Measurements from ENCODE around the gene FABP6. TPM values are rescaled to one million over a fixed set of nuclear protein-coding genes. Genes with fewer than 3 reads are reported as not detected.

Gene FABP6
- total RNA-seq, 2 experiments from 2014 or later: not detected

- no peaks in the 10 kb centered on the region for H3K36me3 Mint-ChIP-seq (ENCODE audit: low read depth)
- no peak overlapping the region for H3K4me3 Mint-ChIP-seq
- no peak overlapping the region for H3K27ac Mint-ChIP-seq
- no peaks in the 10 kb centered on the region for H3K9me3 Mint-ChIP-seq
- no peak for DNase-seq
- H3K4me1 Mint-ChIP-seq (ENCODE audit: low read depth): no peaks in the 10 kb centered on the region
- intact Hi-C loops (cut with micrococcal nuclease): no loop called here
- no peaks in the 10 kb centered on the region for H3K27me3 Mint-ChIP-seq (ENCODE audit: low read depth)
- CTCF ChIA-PET: no interaction called here
Measured at GRCh38 chr5:160252916-160253315, 23.6 kb downstream of the FABP6 start.

DNA sequence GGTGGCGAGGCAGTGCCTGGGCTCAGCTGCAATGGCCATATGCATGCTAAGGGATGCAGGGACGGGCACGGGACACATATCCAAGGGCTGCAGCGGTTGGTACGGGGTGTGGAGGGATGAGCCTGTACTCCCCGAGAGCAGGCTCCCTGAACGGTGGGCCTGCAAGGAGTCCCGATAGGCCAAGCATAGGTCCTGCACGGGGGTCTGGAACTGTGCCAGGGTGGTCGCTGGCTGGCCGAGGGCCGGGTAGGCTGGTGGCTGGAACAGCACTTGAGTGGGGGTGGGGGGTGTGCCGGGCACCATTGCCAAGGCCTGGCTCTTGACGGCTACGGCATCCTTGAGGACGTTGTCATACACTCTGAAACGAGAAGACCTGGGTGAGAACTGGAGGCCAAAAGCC is 24.1 kb downstream of the FABP6 start:
- Mint-ChIP-seq H3K27ac (no peak overlapping the region), H3K27me3 (ENCODE audit: low read depth) (no peaks in the 10 kb centered on the region), H3K36me3 (ENCODE audit: low read depth) (no peaks in the 10 kb centered on the region), H3K9me3 (no peaks in the 10 kb centered on the region), H3K4me1 (ENCODE audit: low read depth) (no peaks in the 10 kb centered on the region), H3K4me3 (no peak overlapping the region)
- CTCF ChIA-PET: no interaction called here
- DNase-seq: no peak
- intact Hi-C loops (cut with micrococcal nuclease): no loop called here

DNA sequence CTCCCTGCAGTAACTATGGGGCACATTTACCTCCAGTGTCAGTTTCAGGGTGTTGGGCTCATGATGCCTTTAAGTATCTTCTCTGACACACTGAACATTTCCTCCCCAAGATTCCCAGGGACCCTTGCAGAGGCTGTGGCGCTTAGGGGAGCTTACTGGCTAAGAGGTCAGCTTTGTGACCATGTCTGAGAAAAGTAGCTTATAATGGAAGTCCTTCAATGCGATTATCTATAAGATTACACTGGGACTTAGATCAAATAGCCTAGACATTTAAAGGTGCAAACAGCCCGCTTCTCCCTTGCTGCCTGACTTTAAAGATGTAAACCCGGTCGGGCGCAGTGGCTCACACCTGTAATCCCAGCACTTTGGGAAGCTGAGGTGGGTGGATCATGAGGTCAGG is 25.4 kb downstream of the FABP6 start:
- Mint-ChIP-seq H3K4me3 (no peak overlapping the region), H3K4me1 (ENCODE audit: low read depth) (no peaks in the 10 kb centered on the region), H3K9me3 (no peaks in the 10 kb centered on the region), H3K36me3 (ENCODE audit: low read depth) (no peaks in the 10 kb centered on the region), H3K27ac (no peak overlapping the region), H3K27me3 (ENCODE audit: low read depth) (no peaks in the 10 kb centered on the region)
- CTCF ChIA-PET: no interaction called here
- no peak for DNase-seq
- intact Hi-C loops (cut with micrococcal nuclease): no loop called here

DNA sequence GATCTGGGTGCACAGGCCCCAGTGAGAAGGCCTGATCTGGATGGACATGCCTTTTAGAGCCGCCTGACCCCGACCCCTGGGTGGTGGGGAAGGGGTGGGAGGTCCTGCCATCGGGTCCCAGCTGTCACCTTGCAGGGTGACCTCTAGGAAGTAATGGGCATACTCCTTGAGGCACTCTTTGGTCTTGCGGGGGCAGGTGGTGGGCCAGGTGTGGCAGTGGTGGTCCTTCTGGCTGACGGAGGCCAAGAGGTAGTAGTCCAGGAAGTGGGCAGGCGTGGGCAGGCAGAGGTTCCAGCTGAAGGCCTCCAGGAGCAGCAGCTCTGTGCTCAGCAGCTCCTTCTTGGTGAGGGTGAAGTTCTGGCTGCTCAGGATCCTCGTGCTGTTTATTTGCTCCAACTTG is 30.0 kb downstream of the FABP6 start:
- intact Hi-C loops (cut with micrococcal nuclease): no loop called here
- Mint-ChIP-seq H3K27ac (no peak overlapping the region), H3K27me3 (ENCODE audit: low read depth) (peaks cover 12% of the 10 kb centered on the region), H3K4me3 (no peak overlapping the region), H3K9me3 (no peaks in the 10 kb centered on the region), H3K4me1 (ENCODE audit: low read depth) (no peaks in the 10 kb centered on the region), H3K36me3 (ENCODE audit: low read depth) (no peaks in the 10 kb centered on the region)
- no peak for DNase-seq
- CTCF ChIA-PET: no interaction called here

DNA sequence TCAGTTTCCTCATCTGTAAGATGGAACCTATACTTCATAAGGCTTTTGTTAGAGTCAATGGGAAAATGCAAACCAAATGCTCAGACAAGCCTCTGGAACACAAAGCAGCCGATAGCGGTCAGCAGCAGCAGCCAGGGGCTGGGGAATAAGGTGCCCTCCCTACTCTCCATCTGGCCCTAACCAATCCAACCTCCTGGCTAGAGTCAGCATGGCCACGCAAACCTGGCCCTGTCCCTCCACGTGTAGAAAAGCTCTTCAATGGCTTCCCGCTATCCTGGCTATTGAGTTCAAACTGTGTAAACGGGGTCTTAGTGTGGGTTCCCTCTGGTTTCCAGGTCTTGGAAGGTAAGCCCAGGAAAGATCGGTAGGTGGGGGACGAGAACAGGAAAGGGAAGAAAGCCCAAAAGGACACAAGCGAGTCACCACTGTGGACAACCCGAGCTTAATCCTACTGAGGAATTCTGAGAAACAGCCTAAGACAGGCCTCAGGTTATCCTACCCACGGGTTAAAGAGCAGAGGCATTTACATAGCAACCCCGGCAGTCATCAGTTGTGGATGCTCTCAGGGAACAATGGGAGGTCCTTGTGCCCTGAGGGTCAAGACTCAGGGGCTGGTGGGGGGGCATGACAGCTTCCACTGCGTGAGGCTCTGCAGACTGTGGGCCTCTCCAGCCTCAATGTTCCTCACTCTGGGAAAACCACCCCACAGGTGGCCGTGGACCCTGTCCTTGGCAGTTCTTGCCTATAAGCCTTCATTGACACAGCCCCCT is 30.9 kb downstream of the FABP6 start:
- H3K27ac Mint-ChIP-seq: no peak overlapping the region
- CTCF ChIA-PET: interaction anchor here (0.6 kb wide), 1 partner anchor 84 kb away, joined by 4 read pairs; no protein-coding TSS in a partner anchor
- intact Hi-C loops (cut with micrococcal nuclease): loop anchor here (5.0 kb wide), 1 partner anchor 87 kb away; no protein-coding TSS in a partner anchor
- H3K9me3 Mint-ChIP-seq: no peaks in the 10 kb centered on the region
- H3K27me3 Mint-ChIP-seq (ENCODE audit: low read depth): peaks cover 12% of the 10 kb centered on the region
- no peak for DNase-seq
- no peaks in the 10 kb centered on the region for H3K36me3 Mint-ChIP-seq (ENCODE audit: low read depth)
- no peak overlapping the region for H3K4me3 Mint-ChIP-seq
- no peaks in the 10 kb centered on the region for H3K4me1 Mint-ChIP-seq (ENCODE audit: low read depth)

DNA sequence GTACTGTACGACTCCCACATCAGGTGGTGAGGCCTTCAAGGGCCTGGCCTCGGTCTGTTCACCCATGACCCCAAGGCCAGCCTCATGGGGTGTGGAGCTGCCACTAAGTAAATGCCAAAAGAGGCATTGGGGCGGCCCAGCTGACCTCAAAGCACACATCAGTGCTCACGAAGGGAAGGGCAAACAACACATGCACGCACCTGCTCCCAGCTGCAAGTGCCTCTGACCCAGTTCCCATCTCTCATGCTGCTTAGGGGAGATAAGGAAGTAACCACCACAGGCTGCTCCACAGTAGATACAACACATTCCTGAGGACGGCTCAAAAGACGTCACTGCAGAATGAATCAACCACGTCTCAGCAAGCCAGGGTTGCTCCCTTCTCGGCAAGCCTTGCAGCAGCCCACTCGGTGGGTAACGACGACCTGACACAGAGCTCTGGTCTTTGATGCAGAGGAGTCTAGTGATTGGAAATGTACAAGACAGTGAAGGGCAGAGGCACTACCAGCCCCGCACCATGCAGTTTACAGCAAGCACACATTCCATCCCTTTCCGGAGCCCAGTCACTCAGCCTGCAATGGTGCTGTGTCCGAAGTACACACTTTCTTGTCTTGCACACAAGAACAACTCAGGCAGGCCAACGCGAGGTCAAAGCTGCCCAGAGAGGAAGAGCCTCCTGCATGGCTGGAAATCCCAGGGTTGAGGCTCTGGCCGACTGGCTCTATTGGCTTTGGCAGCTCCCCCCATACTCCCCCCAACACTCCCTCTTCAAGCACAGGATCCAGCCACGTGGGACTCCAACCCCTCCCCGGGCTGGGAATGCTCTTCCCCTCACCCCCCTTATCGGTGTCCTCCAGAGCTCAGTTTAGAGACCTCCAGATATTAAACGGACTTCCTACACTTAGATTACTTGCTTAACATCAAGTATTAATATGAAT is 31.8 kb downstream of the FABP6 start:
- no peak overlapping the region for H3K4me3 Mint-ChIP-seq
- no peaks in the 10 kb centered on the region for H3K9me3 Mint-ChIP-seq
- peaks cover 12% of the 10 kb centered on the region for H3K27me3 Mint-ChIP-seq (ENCODE audit: low read depth)
- DNase-seq: no peak
- intact Hi-C loops (cut with micrococcal nuclease): loop anchor here (5.0 kb wide), 1 partner anchor 86 kb away; no protein-coding TSS in a partner anchor
- no peaks in the 10 kb centered on the region for H3K36me3 Mint-ChIP-seq (ENCODE audit: low read depth)
- CTCF ChIA-PET: no interaction called here
- no peak overlapping the region for H3K27ac Mint-ChIP-seq
- H3K4me1 Mint-ChIP-seq (ENCODE audit: low read depth): no peaks in the 10 kb centered on the region

DNA sequence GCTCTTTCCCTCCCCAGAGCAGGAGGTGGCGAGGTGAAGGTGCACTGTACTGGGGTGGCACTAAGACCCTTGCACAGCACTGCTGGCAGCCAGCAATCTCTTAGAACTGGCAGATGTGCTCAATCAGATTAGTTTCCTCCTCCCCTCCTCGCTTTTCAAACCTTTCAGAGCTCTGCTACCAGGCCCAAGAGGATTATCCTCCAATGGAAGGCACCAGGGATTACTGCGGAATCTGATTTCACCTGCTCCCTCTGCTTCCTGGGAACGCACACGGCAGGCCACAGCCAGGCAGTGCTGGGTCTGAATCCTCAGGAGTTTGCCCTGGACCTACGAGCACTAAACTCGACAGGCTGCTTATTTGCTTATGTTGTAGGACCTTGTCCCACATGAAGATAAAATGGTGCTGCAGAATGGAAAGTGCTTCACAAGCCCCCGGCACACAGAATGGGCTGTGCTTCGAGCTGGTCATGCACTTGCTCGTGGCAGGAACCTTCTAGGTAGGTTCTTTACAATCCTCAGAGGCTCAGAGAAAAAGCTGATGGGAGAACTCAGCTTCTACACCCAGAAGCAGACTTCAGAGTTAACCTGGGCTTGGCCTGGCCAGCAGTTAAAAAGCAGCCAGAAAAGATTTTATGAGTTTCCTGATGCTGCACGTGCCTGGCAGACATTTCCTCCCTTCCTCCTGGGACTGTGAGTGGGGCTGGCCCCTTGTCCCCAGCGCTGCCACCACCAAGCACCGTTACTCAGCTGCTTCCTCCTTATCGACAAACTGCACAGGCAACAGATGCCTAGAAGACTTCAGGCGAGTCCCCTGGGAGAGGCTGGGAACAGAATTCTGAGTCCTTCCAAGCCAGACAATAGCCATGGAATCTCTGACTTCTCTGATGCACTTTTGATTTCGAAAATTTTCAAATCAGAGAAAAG is 33.1 kb downstream of the FABP6 start:
- intact Hi-C loops (cut with micrococcal nuclease): loop anchor here (5.0 kb wide), 1 partner anchor 85 kb away; no protein-coding TSS in a partner anchor
- Mint-ChIP-seq H3K9me3 (no peaks in the 10 kb centered on the region), H3K4me3 (no peak overlapping the region), H3K27ac (no peak overlapping the region), H3K27me3 (ENCODE audit: low read depth) (peaks cover 12% of the 10 kb centered on the region), H3K36me3 (ENCODE audit: low read depth) (no peaks in the 10 kb centered on the region), H3K4me1 (ENCODE audit: low read depth) (no peaks in the 10 kb centered on the region)
- CTCF ChIA-PET: no interaction called here
- no peak for DNase-seq

GRCh38 chr5:160263326-160263855 is 34.1 kb downstream of the FABP6 start:
- H3K27me3 Mint-ChIP-seq (ENCODE audit: low read depth): peaks cover 12% of the 10 kb centered on the region
- intact Hi-C loops (cut with micrococcal nuclease): loop anchor here (5.0 kb wide), 1 partner anchor 84 kb away; no protein-coding TSS in a partner anchor
- H3K9me3 Mint-ChIP-seq: no peaks in the 10 kb centered on the region

DNA sequence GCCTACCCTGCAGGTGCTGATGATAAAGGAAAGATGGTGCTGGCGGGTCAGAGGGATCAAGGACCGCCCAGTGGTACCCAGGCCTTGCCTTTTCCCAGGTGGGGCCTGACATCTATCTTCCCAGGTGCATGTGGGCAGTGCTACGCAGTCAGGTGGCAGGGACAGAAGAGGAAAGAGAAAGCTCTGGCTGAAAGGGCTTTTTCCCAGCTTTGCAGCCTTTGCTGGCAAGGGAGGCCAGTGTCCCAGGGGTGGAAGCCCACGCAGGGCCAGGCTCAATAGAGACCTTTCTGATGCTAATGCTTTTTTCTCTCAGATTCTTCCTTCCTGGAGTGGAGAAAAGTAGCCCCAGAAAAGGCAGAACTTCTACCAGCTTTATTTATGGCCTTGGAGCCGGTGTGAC is 36.7 kb downstream of the FABP6 start:
- no peak overlapping the region for H3K27ac Mint-ChIP-seq
- CTCF ChIA-PET: interaction anchor here (0.6 kb wide), 1 partner anchor 35 kb away, joined by 3 read pairs; no protein-coding TSS in a partner anchor
- no peaks in the 10 kb centered on the region for H3K36me3 Mint-ChIP-seq (ENCODE audit: low read depth)

More at GRCh38 chr5:160263326-160263855, 34.1 kb downstream of the FABP6 start:
- no peaks in the 10 kb centered on the region for H3K36me3 Mint-ChIP-seq (ENCODE audit: low read depth)
- DNase-seq: no peak
- CTCF ChIA-PET: interaction anchor here (0.6 to 0.9 kb wide), 2 partner anchors 152 to 241 kb away, joined by 3 to 4 read pairs; no protein-coding TSS in a partner anchor
- no peak overlapping the region for H3K27ac Mint-ChIP-seq
- H3K4me1 Mint-ChIP-seq (ENCODE audit: low read depth): no peaks in the 10 kb centered on the region
- H3K4me3 Mint-ChIP-seq: no peak overlapping the region

DNA sequence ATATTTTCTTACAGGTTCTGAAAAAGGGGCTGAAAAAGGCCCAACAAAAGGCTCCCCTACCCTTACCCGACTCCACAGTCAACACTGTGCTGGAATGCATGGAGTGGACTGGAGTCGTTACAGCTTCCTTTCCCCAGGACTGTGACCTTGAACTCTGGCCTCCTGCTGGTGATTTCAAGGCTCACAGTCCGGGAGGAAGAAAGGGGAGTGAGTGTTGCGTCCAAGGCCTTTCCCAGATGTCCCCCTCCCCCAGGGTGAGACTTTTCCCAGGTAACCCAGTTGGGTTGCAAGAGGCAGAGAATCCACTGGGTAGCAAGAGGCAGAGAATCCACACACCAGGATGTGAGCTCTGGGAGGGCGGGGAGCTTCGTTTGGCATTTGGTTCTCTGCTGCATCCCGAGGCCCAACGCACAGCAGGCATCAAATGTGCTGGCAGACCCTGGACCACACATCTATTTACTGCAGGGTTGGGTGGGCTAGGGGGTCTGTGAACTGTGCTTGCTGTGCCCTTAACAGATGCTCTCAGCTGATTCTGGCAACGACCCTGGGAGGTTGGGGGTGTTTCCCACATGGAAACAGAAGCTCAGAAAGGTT is 37.5 kb downstream of the FABP6 start:
- H3K27ac Mint-ChIP-seq: no peak overlapping the region
- no peak overlapping the region for H3K4me3 Mint-ChIP-seq
- no peak for DNase-seq
- H3K4me1 Mint-ChIP-seq (ENCODE audit: low read depth): peaks cover 4% of the 10 kb centered on the region
- peaks cover 5% of the 10 kb centered on the region for H3K27me3 Mint-ChIP-seq (ENCODE audit: low read depth)
- no peaks in the 10 kb centered on the region for H3K9me3 Mint-ChIP-seq
- intact Hi-C loops (cut with micrococcal nuclease): no loop called here
- no peaks in the 10 kb centered on the region for H3K36me3 Mint-ChIP-seq (ENCODE audit: low read depth)
- CTCF ChIA-PET: interaction anchor here (0.8 kb wide), 1 partner anchor 24 kb away, joined by 3 read pairs; no protein-coding TSS in a partner anchor

More for the DNA sequence above, 36.7 kb downstream of the FABP6 start:
- no peak for DNase-seq
- Mint-ChIP-seq H3K9me3 (no peaks in the 10 kb centered on the region), H3K4me1 (ENCODE audit: low read depth) (no peaks in the 10 kb centered on the region), H3K4me3 (no peak overlapping the region), H3K27me3 (ENCODE audit: low read depth) (peaks cover 7% of the 10 kb centered on the region)
- intact Hi-C loops (cut with micrococcal nuclease): no loop called here

- Mint-ChIP-seq H3K36me3 (ENCODE audit: low read depth) (no peaks in the 10 kb centered on the region), H3K9me3 (no peaks in the 10 kb centered on the region), H3K27ac (no peak overlapping the region), H3K4me1 (ENCODE audit: low read depth) (peaks cover 4% of the 10 kb centered on the region), H3K27me3 (ENCODE audit: low read depth) (no peaks in the 10 kb centered on the region), H3K4me3 (no peak overlapping the region)
- CTCF ChIA-PET: no interaction called here
- no peak for DNase-seq
- intact Hi-C loops (cut with micrococcal nuclease): no loop called here
Measured at GRCh38 chr5:160268121-160268520, 38.8 kb downstream of the FABP6 start.
